ENCODE measurements around the gene RBM11. TPM values are rescaled to one million over a fixed set of nuclear protein-coding genes. Genes with fewer than 3 reads are reported as not detected.
A peak's percentile ranks its signal among the peaks of the same experiment; 100 is the strongest.
"Not testable (repeated sequence)": the region's sequence is repeated elsewhere in the genome, so short reads cannot be mapped to it uniquely, and the experiment has no call there.

Gene RBM11, protein sequence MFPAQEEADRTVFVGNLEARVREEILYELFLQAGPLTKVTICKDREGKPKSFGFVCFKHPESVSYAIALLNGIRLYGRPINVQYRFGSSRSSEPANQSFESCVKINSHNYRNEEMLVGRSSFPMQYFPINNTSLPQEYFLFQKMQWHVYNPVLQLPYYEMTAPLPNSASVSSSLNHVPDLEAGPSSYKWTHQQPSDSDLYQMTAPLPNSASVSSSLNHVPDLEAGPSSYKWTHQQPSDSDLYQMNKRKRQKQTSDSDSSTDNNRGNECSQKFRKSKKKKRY
- 5.2 TPM for polyA plus RNA-seq (ENCODE audit: insufficient read length)
- long read RNA-seq, donor 1, result 0 reads
- long read RNA-seq, donor 2, partial matches to known transcripts, result 0 of 1 reads
- long read RNA-seq, donor 2, other reads (novel, unspliced or antisense), result 0 of 1 reads
- long read RNA-seq, donor 3, result 0 reads
- long read RNA-seq, donor 4, result 0 reads
- long read RNA-seq, donor 5, partial matches to known transcripts, result 0 of 1 reads
- long read RNA-seq, donor 5, other reads (novel, unspliced or antisense), result 0 of 1 reads
- long read RNA-seq, donor 6, partial matches to known transcripts, result 0 of 1 reads
- long read RNA-seq, donor 6, other reads (novel, unspliced or antisense), result 0 of 1 reads
- long read RNA-seq, donor 7, partial matches to known transcripts, result 0 of 1 reads
- long read RNA-seq, donor 7, other reads (novel, unspliced or antisense), result 0 of 1 reads
- long read RNA-seq, donor 8, result 0 reads

DNA sequence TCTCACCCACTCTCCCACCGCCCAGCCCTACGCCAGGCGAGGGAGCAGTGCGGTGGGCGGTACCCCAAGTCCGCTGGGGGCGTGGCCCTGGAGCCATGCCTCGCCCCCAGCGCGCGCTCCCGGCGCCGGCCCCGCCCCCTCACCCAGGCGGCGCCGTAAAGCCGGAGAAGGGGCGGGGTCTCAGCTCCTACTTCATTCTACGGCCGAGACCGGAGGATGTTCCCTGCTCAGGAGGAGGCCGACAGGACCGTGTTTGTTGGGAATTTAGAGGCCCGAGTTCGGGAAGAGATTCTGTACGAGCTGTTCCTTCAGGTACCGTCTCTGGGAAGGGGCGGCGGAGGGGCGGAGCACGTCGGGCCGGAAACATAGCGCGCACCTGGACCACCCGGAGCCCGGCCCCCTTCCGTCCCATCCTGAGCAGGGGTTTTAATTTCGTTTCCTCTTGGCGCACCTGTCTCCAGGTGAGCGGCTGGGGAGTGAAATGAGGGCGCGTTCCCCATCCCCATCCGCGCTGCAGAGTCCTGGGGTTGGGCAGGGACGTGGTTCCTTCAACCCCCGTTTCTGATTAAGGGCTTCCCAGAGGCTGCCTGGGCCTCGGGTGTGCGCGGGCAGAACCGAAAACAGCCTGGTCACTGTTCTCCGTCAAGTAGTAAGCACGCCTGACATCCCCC, at the start of gene RBM11:
TSS of gene RBM11 (plus strand) at position 187 of the 671 bp plus-strand sequence. CDS start at position 217, 30 bp downstream.
- peak; percentile 76 for DNase-seq

DNA sequence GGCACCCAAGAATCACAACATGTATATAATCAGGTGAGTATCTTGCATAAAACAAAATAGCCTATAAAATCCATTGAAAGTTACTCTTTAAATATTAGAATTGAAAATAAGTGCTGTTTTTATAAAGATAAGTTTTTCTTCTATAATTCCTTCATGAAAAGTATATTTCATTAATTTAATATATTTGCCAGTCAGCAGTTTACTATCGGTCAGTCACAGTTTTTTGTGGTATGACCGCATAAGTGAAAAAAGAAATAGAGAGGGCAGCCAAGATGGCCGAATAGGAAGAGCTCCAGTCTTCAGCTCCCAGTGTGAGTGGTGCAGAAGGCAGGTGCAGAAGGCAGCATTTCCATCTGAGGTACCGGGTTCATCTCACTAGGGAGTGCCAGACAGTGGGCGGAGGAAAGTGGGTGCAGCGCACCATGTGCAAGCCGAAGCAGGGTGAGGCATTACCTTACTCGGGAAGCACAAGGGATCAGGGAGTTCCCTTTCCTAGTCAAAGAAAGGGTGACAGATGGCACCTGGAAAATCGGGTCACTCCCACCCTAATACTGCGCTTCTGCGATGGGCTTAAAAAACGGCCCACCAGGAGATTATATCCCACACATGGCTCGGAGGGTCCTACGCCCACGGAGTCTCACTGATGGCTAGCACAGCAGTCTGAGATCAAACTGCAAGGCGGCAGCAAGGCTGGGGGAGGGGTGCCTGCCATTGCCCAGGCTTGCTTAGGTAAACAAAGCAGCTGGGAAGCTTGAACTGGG, 49.3 kb upstream of the RBM11 start:
- DNase-seq, result not testable (repeated sequence)

DNA sequence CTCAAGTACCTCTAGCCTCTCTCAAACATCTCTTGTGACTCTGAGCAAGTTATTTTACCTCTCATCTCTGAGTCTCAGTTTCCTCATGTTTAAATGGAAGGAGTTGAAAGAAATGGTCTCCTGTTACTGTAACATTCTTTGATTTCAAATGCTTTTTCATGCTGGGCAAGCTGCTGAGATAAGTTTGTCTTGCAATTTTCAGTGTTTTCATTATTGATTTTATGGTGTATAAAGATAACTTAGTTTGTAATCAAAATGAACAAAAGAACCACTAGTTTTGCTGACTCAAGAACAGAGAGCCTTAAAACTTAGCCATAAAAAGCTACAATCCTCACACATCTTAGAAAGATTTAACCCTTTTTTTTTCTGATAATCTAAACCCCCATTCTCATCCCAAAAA, 9.7 kb upstream of the RBM11 start:
- DNase-seq, result no peak

DNA sequence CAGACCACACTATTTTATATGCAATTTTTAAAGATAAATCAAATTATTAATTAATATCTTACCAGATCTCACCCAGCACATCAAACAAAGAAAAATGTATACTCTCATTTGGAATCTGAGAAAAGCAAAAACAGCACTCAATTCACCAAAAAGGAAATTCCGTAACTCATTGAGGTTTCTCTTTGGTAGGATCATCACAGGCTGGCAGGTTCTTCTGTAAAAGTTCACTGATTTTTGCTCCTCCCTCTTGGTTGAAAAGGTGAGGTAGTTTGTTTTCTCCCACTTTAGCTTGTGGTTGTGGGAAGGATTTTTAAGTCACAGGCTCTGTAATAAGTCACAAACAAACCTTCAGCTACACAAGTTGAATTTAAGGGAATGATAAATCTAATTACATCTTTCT, 5.2 kb upstream of the RBM11 start, which contains the start of gene LIPI:
TSS of gene LIPI (minus strand) at position 218 of the 400 bp plus-strand sequence. CDS start at position 108, 110 bp downstream.
- DNase-seq, result no peak

DNA sequence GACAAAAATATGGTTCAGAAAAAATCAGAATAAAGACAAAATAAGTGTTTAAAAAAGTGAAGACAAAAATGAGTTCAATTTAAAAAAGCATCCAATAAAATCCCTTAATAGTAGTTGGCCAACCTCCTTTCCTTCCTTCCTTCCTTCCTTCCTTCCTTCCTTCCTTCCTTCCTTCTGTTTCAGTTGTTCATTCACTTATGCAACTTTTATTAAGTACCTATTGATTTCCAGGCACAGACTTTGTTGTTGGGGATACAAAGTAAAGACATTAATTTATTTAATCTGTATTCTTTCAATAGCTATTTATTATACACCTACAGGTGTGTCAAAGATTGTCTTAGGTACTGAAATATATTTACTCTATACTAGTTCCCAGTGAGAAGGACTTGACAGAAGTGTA, 2.8 kb upstream of the RBM11 start:
- no peak for DNase-seq

DNA sequence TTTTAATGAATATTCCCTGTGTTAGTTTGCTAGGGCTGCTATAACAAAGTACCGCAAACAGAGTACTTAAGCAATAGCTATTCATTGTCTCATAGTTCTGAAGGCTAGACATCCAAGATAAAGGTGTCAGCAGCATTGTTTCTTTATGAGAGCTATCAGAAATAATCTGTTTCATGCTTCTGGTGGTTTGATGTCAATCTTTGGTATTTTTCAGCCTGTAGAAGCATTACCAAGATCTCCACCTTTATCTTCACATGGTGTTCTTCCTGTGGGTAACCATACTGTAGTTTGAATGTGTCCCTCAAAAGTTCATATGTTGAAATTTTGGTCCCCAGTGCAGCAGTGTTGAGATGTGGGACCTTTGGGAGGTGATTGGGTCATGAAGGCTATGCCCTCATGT, 7.4 kb downstream of the RBM11 start:
- no peak for DNase-seq

DNA sequence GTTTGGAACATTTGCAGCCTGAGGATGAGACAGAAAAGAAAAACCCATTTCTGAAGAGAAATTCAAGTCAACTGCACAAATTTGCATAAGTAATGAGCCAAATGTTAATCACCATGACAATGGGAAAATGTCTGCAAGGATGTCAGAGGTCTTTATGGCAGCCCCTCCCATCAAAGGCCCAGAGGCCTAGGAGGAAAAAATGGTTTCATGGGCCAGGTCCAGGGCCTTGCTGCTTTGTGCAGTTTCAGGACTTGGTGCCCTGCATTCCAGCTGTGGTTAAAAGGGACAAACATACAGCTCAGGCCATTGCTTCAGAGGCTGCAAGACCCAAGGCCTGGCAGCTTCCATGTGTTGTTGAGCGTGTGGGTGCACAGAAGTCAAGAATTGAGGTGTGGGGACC, 13.4 kb downstream of the RBM11 start:
- DNase-seq, result no peak

DNA sequence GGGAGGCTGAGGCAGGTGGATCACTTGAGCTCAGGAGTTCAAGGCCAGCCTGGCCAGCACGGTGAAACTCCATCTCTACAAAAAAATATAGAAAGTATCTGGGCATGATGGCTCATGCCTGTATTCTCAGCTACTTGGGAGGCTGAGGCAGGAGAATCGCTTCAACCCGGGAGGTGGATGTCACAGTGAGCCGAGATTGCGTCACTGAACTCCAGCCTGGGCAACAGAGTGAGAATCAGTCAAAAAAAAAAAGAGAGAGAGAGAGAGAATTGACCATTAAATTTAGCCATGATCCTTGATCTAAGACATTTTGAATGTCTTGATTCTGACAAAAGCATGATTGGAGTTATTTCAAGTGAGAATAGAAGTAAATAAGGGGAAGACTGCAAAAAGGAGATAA, 19.1 kb downstream of the RBM11 start:
- DNase-seq, result no peak

DNA sequence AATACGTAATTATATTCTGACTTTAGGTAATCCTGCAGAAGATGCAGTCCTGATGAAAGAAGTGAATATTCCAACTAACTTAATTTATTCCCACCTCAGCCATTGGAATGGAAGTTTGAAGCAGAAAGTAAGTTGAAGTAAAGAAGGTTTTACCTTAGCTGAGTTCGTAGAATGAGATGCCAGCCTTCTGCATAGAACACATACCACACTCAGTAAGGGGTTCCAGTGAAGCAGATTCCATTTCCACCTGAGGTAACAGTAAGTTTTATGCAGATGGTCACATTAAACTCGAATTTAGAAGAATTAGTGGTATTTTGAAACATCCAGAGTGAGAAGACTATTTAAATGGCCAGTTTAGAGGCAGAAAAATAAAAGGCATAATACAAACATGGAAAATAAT, 20.2 kb downstream of the RBM11 start:
- no peak for DNase-seq

DNA sequence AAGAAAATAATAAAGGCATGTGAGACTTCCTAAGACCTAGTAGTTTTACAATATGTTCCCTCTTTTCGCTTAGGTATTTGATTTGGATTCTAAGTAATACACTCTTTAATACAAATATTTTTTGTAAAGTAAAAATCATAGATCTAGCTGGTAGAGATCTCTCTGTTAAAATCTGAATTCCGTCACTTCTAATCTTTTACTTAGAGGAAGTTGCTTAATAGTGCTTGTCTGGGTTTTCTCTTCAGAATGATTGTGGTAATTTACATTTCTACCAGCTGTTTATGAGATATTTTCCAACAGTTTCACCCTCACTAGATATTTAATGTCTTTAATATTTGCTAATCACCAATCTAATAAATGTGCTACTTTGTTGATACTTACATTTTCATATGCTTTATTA, 23.3 kb downstream of the RBM11 start:
- no peak for DNase-seq

DNA sequence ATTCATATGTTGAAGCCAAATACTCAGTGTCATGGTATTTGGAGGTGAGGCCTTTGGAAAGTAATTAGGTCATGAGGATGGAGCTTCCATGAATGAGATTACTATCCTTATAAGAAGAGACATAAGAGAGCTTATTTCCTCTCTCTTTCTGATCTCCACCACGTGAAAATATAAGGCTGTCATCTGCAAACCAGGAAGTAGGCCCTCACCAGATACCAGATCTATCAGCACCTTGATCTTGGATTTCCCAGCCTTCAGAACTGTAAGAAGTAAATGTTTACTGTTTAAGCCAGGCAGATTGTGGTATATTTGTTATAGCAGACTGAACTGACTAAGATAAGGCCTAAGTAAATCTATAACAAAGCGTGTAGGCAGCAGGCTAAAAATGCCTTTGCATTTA, 25.3 kb downstream of the RBM11 start:
- no peak for DNase-seq

DNA sequence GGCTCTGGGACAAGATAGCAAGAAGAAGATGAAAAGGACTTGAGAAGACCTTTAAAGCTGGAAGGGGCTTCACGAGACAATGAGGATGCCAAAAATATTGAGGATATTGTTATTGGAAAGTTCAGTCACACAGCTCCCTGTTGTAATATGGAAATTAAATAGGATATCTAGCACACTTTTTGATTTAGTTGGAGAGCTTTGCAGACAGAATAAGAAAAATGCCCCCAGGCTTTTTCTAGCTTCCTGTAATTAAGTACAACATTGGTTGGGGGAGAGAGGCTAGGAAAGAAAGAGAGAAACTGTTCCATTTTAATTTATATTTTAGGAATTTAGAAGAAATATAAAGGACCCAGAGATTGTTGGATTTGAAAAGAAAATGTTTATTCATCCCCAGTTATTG, 27.5 kb downstream of the RBM11 start:
- DNase-seq, result no peak

DNA sequence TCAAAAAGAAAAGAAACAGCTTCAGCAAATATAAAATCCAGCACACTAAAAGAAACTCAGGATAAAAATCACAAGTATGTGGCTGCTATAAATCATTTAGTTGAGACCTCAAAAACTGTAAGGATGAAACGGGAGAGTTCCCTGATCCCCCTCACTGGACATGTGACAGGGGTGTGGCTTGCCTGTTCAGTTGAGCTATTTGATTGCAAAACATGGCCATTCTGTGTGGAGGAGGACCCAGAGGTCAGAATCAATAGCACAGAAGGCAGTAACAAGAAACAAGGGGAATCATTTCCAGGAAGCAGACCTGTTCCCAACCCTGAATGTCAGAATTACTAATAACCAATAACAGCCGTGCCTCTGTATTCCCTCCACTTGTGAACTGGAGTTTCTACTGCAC, 27.9 kb downstream of the RBM11 start:
- no peak for DNase-seq

DNA sequence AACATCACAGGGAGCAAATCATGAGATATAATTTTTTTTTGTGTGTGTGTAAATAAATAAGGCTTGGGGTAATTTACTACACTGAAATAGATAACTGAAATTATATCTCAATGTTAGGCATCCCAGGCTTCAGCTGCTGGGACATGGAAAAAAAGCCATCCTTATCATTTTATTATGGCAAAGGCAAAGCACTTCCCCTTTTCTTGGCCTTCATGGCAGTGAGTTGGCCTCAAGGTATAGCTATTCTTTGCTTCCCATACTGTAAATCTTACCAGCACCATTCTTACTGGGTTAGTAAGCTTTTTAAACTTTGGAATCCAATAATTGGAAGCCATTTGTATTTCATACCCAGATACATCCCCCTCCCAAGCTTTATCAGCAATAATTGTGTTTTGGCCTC, 29.0 kb downstream of the RBM11 start:
- no peak for DNase-seq

DNA sequence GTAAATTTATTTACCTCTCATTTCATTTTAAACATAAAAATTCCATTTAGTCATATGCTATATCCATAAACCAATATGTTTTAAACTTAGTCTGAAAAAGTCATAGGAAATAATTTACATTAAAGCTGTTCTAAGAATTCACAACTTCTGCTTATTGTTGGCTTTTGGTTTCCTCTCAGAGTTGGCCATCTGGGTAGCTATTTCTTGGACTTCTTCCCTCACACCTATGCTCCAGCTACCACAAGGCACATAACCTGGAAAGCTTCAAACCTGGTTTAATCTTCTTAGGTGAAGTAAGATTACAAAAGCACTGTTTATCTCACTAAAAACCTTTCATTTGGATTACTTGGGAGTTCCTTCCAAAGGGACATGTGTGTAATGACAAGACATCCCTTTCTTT, 29.8 kb downstream of the RBM11 start:
- DNase-seq, result no peak

DNA sequence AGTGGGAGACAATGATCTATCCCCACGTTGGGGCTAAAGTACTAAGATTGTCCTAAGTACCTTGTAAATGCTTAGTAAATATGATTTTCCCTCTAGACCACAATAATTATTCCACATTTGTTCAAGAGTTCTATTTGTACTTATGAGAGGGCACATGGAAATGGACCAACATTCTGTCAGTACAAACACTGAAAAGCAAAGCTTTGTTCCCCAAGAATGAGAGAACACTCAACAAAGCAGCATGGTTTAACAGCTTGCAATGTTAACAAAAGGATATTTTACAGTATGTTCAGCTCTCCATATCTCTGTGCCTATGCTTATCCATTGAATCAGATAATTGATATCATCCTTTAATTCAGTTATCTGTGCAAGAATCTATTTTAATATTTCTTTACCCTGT, 35.4 kb downstream of the RBM11 start:
- DNase-seq, result no peak

DNA sequence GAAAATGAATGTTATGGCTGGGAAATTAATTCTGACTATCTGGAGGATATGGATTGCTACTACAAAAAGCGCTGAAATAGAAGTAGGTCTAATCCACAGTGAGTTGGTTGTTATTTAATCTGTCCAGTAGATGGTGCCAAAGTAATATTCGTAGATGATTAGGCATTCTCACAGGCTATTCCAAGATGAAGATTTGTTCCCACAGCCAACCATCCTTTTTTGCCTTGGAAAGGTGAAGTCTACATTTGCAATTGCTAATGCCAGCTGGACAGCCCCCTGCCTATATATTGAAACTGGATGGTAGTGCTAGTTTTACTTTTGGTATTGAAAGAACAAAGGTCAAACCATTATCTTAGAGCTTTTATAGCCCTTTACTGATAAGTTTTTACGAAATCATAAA, 43.8 kb downstream of the RBM11 start:
- DNase-seq, result peak; percentile 61

DNA sequence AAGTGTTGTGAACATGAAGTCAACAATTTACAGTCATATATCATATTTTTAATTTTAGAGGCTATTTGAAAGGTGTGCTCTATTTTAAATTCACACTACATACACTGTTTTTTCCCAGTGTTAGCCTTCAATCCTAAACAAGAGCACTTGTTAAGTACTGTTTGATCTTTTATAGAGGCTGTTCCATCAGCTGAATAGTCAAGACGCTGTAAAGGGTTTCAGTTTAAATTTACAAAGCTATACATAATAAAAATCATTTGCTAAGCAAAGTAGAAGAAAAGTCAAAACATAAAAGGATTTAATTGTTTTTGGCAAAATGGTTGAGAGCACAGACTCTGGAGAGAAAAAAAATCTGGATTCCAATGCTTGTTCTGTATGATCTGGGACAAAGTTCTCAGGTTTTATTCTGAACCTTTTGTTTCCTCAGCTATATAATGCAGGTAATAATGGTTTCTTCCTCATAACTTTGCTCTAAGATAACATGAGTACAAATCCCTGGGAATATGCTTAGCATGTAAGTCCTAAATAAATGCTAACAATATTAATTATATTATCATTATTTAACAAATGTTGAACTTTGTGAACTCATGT, 44.3 kb downstream of the RBM11 start:
- no peak for DNase-seq

DNA sequence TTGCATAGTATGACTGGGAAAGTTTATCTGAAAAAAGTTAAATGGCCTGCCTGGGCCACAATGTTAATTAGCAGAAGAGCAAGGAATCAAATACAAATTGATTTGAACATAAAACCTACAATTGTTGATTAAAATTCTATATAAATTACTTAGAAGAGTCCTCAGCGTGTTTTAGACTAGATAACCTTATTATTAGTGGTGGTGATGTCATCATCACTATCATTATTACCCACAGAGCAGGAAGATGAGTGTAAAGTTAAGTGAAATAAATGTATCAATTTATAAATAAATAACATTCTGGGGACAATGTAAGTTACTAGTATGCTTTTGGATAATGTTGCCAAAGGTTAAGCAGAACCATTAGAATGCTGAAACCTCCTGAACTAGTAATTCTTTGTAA, 46.1 kb downstream of the RBM11 start:
- DNase-seq, result no peak

DNA sequence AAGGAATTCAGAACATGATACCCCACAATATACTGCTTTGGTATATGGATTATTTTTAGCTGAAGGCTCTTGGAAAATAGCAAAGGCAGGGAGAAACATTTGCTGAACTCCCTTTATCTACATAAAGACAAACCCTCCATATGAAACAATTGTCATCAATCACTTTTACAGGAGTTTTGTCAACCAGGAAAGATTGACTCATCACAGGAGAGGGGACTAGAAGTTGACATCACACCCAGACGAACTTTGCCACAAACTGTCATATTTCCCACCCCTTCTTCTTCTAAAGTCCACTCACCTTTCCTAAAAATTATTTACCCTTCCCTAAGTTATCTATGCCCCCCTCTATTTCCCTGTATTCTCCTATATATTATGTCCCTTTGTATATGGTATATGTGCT, 47.9 kb downstream of the RBM11 start:
- no peak for DNase-seq

DNA sequence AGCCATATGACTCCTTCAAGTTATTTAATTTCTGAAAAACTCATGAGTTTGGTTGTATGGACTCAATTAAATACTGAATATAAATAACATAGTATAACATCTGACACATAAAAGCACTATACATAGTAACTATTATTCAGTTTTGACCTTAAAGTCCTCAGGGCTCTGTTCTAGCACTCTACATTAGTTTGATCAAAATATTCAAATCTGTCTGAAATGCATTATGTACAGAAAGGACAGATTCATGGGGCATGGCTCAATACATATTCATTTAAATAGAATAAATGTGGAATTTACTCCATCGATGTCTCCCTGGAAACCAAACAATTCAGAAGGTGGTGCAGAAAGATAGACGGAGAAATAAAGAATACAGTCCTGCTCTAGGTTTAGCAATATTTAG, 49.1 kb downstream of the RBM11 start:
- no peak for DNase-seq

DNA sequence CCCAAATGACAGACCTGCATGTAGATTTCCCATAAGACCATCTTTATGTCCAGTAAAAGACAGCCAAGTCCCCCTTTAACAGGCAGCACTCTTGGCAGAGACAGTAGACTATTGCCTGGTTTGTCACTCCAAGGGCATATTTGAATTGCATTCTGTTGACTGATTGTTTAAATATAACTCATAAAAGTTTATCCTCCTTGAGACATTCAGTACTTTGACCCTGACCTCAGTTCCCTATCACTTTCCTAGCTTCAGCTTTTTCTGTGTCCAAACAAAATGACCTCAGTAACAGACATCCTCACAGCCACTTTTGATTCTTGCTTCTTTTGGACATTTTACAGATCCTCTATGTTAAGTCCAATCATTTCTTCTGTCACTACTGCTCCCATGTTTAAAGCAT, 51.1 kb downstream of the RBM11 start:
- no peak for DNase-seq
